NB4 (cell line): ENCODE data around the gene SUSD2.

Source experiments
- CTCF ChIP-seq: IDR thresholded peaks from one replicate; pipeline ENCODE4 v1.5.1; 2012; ENCODE audit warnings: low read depth, low read length
- POLR2A ChIP-seq: IDR thresholded peaks from 2 replicates; pipeline ENCODE4 v1.6.1; 2011; ENCODE audit warnings: mild to moderate bottlenecking; ENCODE audit not compliant: insufficient read length; ENCODE audit errors: extremely low read depth

DNA sequence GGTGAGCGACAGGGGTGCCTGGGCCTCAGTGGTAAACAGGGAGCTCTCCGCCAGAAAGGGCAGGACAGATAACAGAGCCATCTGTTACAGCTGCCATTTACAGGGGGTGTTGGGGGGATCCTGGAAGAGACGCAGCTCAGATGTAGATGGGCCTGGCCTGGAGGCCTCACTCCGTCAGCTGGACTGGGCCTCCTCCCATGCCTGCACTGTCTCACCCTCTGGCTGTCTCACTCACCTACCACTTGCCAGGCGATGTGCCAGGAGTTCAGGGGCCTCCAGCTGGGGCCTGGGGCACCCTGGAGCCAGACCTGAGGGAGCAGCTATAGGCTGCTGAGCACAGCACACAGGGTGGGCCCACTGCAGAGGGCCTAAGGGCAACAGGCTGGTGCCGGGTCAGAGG is 16.3 kb upstream of the SUSD2 start:
- TF ChIP-seq POLR2A (no peak), CTCF (no peak)
